Body of pancreas (tissue), 4 donors: ENCODE results near the gene MADCAM1. TPM values are rescaled to one million over a fixed set of nuclear protein-coding genes. Genes with fewer than 3 reads are reported as not detected.

Experiments used
- ATAC-seq: fragments of 150-250 bp; one replicate; pipeline ENCODE4 v1.9.1; 2016
- DNase-seq, 4 donors: peaks; one replicate each; pipeline ENCODE4 v3.0.0-alpha.2; 2019
- H3K27ac ChIP-seq, 4 donors: fragments of 200-600 bp; sonication (generic); 1 replicate in 3 of 4; 2 replicates in 1 of 4; pipeline versions ENCODE4 v1.5.1 to v1.6.1; 2016 to 2019; ENCODE audit warnings: mild to moderate bottlenecking in 1 of 4, mixed read lengths in 1 of 4, moderate library complexity in 1 of 4
- H3K27me3 ChIP-seq, 2 donors: fragments of 200-600 bp; sonication (generic); one replicate each; pipeline ENCODE4 v1.6.0; 2016; ENCODE audit warnings: mild to moderate bottlenecking in 1 of 2
- H3K36me3 ChIP-seq, 2 donors: fragments of 200-600 bp; sonication (generic); replicated peaks in 1 of 2; 2 replicates each; pipeline ENCODE4 v1.5.1; 2016; ENCODE audit warnings: low read depth in 2 of 2; ENCODE audit not compliant: insufficient read depth in 1 of 2
- H3K4me1 ChIP-seq: fragments of 200-600 bp; sonication (generic); one replicate; pipeline ENCODE4 v1.6.0; 2016
- H3K4me3 ChIP-seq, 2 donors: fragments of 200-600 bp; sonication (generic); 1 replicate in 1 of 2; 2 replicates in 1 of 2; pipeline ENCODE4 v1.5.1; 2016 to 2019
- H3K9me3 ChIP-seq, 3 donors: fragments of 200-600 bp; sonication (generic); 1 replicate in 2 of 3; 2 replicates in 1 of 3; pipeline ENCODE4 v1.5.1; 2016
- POLR2A ChIP-seq, 3 donors: fragments of 450-650 bp; IDR thresholded peaks; one replicate each; pipeline ENCODE4 v1.6.1; 2016; ENCODE audit warnings: antibody characterized with exemption in 3 of 3, mild to moderate bottlenecking in 2 of 3
- WGBS, 2 donors: methylation state at CpG; one replicate each; pipeline ENCODE4 v1.1.5; 2017; 5-methylcytosine and 5-hydroxymethylcytosine counted together
- intact Hi-C: fragments of 100-400 bp; cut with DNase I; formaldehyde crosslinking; loops from one replicate; pipeline ENCODE4 v1.15.1; 2023
- total RNA-seq, 2 donors: library from RNA; depleted of rRNA; stranded (reverse); fragments of >200 nt; gene quantifications; one replicate each; pipeline ENCODE4 v1.1.0, GENCODE V29; 2016
- TF ChIP-seq, protein P1 (sequence below), 7 experiments: fragments of 450-650 bp in 4 of 7; fragments of 200-600 bp in 3 of 7; sonication (generic) in 3 of 7; IDR thresholded peaks; one replicate each; pipeline ENCODE4 v1.5.1; 2016 to 2019; ENCODE audit warnings: antibody characterized with exemption in 7 of 7

Gene MADCAM1
- total RNA-seq, 2 donors from 2014 or later = 3.6 TPM; not detected in 1

DNA sequence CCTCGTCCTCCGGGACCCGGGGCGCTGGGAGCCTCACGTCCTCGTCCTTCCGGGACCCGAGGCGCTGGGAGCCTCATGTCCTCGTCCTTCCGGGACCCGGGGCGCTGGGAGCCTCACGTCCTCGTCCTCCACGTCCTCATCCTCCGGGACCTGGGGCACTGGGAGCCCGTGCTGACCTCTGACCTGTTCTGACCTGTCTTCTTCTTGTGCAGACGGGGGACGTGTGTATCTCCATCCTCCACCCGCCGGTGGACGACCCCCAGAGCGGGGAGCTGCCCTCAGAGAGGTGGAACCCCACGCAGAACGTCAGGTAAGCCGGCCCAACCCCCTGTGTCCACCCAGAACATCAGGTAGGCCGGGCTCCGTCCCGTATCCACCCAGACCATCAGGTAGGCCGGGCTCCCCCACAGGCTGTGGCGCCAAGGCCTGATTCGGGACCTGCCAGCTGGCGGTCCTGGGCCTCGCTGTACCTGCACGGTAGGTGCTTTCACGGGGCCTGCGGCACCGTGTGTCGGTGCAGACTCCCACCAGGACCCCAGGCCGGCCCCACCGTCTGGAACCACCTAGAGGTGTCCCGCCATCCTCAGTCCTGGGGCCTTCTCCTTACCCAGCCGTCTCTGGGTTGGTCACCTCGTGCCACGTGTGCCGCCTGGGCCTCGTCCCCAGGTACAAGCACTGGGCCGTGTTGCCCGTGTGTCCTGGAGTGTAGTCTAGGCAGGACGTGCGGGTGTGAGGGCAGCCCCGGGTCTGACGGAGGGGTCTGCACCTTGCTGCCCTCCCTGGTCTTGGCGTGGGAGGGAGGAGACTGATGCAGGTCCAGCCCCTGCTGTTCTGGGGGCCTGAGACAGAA is 40.0 kb downstream of the MADCAM1 start:
- H3K27ac ChIP-seq = no peak overlapping the region
- 90 to 91% methylated on average over 11 to 52 of the region's 55 CpGs for WGBS, 2 donors
- TF ChIP-seq POLR2A (IDR thresholded peaks at IDR 0.05) = no peak
- TF ChIP-seq, protein P1, sequence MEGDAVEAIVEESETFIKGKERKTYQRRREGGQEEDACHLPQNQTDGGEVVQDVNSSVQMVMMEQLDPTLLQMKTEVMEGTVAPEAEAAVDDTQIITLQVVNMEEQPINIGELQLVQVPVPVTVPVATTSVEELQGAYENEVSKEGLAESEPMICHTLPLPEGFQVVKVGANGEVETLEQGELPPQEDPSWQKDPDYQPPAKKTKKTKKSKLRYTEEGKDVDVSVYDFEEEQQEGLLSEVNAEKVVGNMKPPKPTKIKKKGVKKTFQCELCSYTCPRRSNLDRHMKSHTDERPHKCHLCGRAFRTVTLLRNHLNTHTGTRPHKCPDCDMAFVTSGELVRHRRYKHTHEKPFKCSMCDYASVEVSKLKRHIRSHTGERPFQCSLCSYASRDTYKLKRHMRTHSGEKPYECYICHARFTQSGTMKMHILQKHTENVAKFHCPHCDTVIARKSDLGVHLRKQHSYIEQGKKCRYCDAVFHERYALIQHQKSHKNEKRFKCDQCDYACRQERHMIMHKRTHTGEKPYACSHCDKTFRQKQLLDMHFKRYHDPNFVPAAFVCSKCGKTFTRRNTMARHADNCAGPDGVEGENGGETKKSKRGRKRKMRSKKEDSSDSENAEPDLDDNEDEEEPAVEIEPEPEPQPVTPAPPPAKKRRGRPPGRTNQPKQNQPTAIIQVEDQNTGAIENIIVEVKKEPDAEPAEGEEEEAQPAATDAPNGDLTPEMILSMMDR (IDR thresholded peaks at IDR 0.05) = no peak
- intact Hi-C loops = no loop called here
- no peaks in the 10 kb centered on the region for H3K27me3 ChIP-seq
- peaks cover 29% of the 10 kb centered on the region for H3K4me1 ChIP-seq
- no peaks in the 10 kb centered on the region for H3K9me3 ChIP-seq
- ATAC-seq (no peak), DNase-seq (no peak)
- peaks cover 0 to 25% of the 10 kb centered on the region in 2 donors for H3K36me3 ChIP-seq
- no peak overlapping the region for H3K4me3 ChIP-seq

DNA sequence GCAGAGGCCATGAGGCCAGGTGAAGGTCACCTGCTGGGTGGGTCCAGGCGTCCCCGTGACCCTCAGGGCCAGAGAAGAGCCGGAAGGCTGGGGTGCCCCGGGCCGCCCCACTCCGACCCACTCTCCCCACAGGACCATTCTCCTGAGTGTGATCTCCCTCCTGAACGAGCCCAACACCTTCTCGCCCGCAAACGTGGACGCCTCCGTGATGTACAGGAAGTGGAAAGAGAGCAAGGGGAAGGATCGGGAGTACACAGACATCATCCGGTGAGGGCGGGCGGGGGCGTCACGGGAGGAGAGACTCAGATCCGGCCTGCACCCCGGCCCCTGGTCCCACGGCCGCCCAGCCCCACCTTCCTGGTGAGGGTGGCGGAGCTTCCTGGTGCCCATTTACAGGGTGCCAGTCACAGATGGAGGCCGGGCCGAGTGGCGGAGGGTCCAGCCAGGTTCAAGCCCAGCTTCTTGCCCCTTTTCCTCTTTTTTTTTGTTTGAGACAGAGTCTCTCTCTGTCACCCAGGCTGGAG is 40.7 kb downstream of the MADCAM1 start:
- Histone ChIP-seq H3K4me3 (no peak overlapping the region), H3K4me1 (peaks cover 29% of the 10 kb centered on the region), H3K27me3 (no peaks in the 10 kb centered on the region), H3K27ac (no peak overlapping the region), H3K9me3 (no peaks in the 10 kb centered on the region), H3K36me3 (peaks cover 0 to 25% of the 10 kb centered on the region in 2 donors)
- intact Hi-C loops = no loop called here
- 94 to 95% methylated on average over 20 to 24 of the region's 26 CpGs for WGBS, 2 donors
- ATAC-seq = no peak
- no peak for DNase-seq
- TF ChIP-seq, protein P1 (IDR thresholded peaks at IDR 0.05) = no peak
- no peak for TF ChIP-seq POLR2A (IDR thresholded peaks at IDR 0.05)

DNA sequence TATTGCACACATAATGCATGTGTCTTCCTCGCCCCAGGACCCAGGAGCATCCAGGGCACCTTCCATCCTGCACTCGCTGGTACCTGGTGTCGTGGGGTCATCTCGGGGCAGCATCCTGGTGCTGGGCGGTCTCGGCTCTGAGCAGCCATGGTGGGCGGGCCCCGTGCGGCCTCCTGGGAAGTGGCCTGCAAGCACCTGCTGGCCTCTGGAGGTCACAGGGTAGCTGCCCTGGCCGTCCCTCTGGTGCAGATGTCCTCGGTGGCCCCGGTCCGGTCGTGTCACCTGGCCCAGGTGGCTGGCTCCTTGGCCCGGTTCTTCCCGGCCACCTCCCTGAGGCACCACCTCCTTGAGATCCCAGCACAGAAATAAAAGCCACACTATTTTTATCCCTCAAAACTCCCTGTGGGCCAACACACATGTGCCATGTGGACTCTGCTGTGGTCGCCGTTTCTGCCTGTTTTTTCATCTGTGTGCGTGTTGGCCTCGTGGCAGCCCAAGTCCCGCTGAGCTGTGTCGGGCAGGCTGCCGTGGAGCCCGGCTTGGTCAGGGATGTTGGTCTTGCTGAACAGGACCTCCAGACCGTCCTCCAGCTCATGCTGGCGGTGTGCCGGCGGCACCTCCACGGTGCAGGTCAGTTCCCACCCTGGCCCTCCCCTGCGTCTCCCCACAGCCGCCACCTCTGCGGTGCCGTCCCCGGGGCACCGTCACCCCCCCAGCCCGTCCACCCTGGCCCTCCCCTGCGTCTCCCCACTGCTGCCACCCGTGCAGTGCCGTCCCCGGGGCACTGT is 42.5 kb downstream of the MADCAM1 start:
- TF ChIP-seq, protein P1 (IDR thresholded peaks at IDR 0.05) = no peak
- TF ChIP-seq POLR2A (IDR thresholded peaks at IDR 0.05) = no peak
- WGBS, 2 donors = 81 to 89% methylated on average over 19 to 40 of the region's 40 CpGs
- no peak for DNase-seq
- Histone ChIP-seq H3K27me3 (no peaks in the 10 kb centered on the region), H3K9me3 (no peaks in the 10 kb centered on the region), H3K27ac (no peak overlapping the region), H3K4me3 (no peak overlapping the region), H3K36me3 (peaks cover 0 to 25% of the 10 kb centered on the region in 2 donors), H3K4me1 (peaks cover 19% of the 10 kb centered on the region)
- intact Hi-C loops = no loop called here
- ATAC-seq = no peak

DNA sequence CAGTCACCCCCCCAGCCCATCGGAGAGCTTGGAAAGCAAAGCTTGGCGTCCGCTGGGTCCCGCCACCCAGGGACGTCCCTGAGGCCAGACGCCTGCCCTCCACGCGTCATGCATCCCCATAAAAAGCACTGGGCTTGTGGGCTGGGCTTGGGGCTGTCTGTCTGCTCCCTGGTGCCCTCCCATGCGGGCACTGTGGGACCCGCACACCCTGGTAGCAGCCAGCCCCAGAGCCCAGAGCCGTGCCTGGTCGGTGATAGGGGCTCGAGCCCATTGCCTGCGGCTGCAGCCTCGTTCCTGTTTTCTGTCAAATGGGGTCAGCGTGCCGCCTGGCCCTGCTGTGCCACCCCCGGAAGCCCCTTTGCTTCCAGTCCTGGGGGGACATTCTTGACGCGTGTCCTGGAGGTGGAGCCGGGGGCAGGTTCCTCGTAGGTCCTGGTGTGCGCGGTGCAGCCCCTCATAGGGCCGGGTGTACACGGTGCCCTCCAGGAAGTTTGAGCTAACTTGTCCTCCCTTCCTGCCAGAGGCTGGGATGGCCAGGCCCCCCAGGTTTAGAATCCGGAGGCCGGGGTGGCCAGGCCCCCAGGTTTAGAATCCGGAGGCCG is 43.2 kb downstream of the MADCAM1 start:
- Histone ChIP-seq H3K27me3 (no peaks in the 10 kb centered on the region), H3K27ac (no peak overlapping the region), H3K9me3 (no peaks in the 10 kb centered on the region), H3K4me3 (no peak overlapping the region), H3K36me3 (peaks cover 0 to 25% of the 10 kb centered on the region in 2 donors), H3K4me1 (peaks cover 13% of the 10 kb centered on the region)
- no peak for ATAC-seq
- intact Hi-C loops = no loop called here
- no peak for TF ChIP-seq POLR2A (IDR thresholded peaks at IDR 0.05)
- TF ChIP-seq, protein P1 (IDR thresholded peaks at IDR 0.05) = no peak
- no peak for DNase-seq
- 91 to 95% methylated on average over 4 to 26 of the region's 30 CpGs for WGBS, 2 donors
